GF-D8 (cell line): ENCODE measurements around the gene CDKL4.
"Not testable (repeated sequence)": the region's sequence is repeated elsewhere in the genome, so short reads cannot be mapped to it uniquely, and the experiment has no call there.

Experiments
- DNase-seq: peaks from one replicate; lab custom pipeline; 2025; lab: John Stamatoyannopoulos, UW

CDKL4 gene

DNA sequence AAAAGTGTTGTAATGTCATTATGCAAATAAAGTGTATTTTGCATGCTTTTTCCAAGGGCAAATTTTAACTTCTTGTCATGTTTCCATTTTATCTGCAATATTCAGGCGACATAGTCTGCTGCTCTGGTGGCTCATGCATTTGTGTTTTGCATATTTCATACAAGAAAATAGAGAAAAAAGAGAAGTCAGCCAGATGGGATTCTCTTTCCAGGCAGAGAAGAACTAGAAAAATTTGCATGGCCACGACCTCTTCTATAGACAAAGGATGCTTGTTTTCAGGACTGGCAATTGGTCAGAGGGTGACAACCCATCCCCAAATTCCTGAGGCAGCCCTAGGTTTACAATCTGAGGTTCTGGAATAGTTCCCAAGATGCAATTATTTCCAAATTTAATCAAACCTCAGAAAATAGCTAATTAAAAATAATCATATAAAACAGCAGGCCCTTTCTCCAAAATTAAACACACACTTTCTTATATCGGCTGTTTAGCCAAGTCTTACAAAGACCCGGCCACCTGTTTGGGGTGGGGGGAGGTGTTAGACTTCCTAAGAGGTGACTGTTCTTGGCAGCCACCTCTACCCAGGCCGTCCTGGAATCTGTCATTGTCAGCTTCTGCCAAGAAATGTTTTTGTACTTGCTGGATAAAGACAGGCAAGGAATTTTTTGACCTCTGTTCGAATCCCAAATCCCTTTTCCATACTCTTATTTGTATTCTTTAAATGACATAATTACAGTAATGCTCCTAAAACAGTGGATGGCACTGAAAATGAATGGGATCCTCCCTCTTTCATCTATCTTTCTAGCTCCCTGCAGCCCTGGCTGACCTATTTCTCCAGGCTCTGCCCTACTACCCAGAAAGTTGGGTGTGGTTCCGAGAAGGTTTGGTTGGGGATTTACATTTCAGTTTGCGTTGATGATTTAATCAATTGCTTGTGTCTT is 102.2 kb downstream of the CDKL4 start:
- no peak for DNase-seq

DNA sequence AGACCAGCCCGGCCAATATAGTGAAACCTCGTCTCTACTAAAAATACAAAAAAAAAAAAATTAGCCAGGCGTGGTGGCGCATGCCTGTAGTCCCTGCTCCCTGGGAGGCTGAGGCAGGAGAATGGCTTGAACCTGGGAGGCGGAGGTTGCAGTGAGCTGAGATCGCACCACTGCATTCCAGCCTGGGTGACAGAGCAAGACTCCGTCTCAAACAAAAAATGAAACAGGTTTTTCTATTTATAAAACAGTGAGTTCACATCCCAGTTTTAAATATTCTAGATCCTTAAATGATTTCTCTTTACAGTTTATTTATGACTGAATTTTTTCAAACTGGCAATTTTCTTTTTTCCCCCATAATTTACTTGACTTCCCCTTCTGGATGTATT is 102.8 kb downstream of the CDKL4 start:
- DNase-seq = not testable (repeated sequence)

DNA sequence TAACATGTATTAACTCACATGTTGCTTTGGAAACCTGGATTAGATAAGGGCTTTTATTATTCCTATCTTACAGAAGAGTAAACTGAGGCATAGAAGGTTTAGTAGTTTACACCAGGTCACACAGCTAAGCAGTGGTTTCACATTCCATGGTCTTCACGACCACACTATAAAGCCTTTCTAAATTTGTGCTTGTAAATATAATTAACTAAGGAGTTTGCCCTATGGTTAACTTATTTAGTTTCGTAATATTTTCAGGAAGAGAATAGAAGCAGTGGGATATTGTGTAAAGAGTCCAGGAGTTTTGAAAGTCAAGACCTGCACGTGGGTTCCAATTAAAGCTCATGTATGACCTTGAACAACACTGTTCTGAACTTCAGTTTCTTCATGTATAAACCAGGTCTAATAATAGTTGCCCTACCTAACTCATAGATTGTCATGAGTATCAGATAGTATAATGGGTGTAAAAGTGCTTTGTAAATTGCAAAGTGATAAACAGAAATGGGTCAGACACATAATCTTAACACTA is 103.4 kb downstream of the CDKL4 start:
- DNase-seq = peak; percentile 73

DNA sequence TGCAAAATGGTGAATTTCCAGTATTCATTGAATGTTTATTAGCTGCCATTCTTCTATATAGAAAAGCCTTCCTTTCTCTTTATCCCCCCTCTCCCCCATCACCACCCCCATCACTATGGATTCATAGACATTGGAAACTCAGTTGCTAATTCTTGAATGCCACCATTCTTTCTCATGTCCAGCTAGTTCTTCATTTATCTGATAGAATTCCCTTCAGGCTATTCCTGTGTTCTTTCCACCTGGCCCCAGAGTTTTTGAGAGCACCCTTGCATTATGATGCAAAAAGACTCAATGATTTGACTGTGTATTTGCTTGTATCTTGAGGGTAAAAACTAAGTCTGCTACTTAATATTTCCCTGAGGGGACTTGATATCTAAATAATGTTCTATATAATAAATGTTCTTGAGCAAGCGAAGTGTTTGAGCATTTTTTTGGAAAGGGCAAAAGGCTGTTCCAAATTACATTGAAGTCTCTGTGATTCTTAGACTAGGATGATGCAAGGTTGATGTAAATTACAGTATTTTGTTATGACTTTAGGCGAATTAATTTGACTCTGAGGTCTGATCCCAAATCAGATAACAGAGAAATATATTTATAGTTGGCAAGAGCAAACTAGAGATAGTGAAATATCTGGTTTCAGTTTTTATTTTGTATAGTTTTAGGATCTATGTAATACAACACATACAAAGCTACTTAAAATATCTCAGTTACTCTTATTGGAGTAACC is 104.1 kb downstream of the CDKL4 start:
- no peak for DNase-seq

DNA sequence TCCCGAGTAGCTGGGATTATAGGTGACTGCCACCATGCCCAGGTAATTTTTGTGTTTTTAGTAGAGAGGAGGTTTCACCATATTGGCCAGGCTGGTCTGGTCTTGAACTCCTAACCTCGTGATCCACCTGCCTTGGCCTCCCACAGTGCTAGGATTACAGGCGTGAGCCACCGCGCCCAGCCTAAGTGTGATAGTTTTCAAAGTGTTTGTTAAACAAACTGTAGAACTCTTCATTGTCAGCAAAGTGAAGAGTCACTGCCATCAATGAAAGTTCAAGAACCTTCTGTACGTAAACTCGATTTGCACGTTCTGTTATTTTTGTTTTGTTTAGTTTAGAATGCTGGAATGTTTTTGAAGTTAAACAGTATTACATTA is 104.9 kb downstream of the CDKL4 start:
- DNase-seq = no peak

DNA sequence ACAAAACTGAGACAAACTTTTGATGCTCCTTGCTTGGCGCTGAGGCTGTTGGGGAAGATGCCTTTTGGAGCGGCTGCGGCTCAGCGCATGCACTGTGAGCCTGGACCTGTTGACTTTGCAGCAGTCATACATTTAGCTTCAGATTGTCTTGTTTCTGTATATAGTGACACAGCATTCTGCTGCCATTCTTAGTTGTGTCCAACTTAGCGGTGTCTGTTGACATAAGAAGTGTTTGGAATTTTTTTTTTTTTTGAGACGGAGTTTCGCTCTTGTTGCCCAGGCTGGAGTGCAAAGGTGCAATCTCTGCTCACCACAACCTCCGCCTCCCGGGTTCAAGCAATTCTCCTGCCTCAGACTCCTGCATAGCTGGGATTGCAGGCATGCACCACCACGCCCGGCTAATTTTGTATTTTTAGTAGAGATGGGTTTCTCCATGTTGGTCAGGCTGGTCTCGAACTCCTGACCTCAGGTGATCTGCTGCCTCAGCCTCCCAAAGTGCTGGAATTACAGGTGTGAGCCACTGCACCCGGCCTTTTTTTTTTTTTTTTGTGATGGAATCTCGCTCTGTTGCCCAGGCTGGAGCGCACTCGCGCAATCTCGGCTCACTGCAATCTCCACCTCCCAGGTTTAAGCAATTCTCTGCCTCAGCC is 105.5 kb downstream of the CDKL4 start:
- not testable (repeated sequence) for DNase-seq

DNA sequence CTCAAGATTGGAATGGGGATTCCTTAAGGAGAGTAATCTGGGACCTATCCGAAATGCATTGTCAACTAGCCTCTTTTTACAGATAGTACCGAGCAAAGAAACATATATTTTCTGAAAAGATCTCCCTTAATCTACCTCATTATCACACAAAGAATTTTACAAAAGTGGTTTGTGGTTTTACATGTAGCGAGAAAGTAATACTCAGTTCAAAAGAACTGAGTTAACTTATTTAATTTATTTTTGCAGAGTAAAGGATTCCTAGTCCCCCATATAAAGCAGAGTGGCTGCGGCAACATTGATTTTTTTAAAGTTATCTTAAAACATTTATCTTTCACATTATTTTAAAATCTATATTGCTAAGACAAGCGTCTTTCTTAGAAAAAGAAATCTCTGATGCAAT is 107.0 kb downstream of the CDKL4 start:
- no peak for DNase-seq

DNA sequence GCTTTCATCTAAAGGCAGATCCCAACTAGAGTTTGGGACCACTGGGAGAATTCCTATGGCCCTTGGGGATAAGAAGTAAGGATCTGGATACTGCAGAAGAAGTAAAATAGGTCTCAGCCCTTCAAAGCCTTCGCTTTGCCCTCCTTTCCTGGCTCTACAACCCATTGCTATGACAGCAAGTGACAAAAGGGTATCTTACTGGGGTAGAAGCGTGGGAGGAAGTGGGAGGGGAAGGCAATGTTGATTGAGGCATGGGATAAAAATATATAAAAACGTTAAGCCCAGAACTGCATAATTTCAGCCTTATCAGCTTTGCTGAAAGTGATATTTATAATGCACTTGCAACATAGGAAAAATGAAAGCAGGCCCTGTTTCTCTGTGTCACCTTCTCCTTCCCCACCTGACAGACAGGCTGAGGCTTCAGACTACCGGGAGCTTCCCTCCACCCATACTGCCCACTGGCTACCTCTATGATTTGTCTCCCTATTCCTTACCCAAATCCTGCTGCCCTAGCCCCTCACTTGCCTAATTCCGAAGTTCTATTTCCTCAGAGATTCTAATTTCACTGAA is 108.0 kb downstream of the CDKL4 start:
- DNase-seq = no peak

DNA sequence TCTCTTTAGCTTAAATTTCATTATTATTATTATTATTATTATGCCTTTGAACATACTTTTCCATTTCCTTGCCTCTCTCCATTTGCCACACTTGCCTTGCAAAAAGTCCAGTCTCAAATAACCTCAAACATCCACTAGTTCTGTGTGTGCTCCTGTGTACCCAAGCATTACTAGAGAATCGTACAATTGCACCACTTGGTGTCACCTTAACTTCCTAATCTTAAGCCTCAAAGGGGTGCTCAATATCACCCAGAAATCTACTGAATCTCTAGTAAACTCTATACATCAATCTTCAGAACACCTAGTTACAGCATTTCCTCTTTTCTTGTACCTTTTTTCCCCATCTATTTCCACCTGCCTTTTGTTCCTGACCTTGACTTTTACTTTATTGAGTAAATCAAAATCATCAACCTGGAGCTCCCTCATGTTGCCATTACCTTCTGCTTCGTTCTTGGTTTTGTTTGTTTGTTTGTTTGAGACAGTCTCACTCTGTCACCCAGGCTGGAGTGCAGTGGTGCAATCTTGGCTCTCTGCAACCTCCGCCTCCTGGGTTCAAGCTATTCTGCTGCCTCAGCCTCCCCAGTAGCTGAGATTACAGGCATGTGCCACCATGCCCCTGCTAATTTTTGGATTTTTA is 110.4 kb downstream of the CDKL4 start:
- no peak for DNase-seq

DNA sequence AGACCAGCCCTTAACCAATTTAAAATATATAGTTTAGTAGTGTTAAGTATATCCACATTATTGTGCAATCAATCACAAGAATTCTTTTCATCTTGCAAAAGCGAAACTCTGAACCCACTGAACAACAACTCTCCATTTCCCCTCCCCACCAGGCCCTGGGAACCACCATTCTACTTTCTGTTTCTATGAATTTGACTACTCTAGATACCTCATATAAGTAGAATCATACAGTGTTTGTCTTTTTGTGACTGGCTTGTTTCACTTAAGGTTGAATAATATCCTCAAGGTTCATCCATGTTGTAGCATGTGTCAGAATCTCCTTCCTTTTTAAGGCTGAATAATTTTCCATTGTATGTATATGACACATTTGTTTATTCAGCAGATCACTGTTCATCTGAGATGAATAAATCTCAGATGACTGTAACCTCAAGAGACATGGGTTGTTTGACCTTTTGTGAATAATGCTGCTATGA is 114.8 kb downstream of the CDKL4 start:
- no peak for DNase-seq

DNA sequence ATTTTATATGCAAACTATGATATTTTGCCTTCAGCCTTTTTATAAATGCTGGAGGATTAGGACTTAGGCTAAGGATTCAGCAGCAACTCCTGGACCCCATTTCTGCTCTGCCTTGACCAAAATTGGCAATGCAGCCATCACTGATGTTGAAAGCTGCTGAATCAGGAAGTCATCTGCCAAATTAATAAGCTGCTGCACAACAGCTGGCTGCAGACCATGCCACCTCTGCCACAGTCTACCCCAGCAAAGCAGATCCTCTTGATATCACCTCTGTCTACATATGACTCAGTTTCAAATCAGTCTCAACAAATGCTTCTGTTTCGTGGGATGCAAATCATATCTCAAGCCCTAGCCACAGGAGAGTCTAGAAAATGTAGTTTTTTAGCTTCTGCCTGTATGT is 115.8 kb downstream of the CDKL4 start:
- peak; percentile 19 for DNase-seq
